Smooth muscle cell (in vitro differentiated cells): ENCODE measurements around the gene PPARA. TPM values are rescaled to one million over a fixed set of nuclear protein-coding genes. Genes with fewer than 3 reads are reported as not detected.

Source experiments
- DNase-seq: peaks from one replicate; lab custom pipeline; 2025; ENCODE audit not compliant: unreplicated experiment; lab: John Stamatoyannopoulos, UW
- H2AFZ ChIP-seq: fragments of 200-600 bp; sonication (generic); 2 replicates; pipeline ENCODE4 v1.6.0; 2016; ENCODE audit warnings: antibody characterized with exemption, low read depth, mild to moderate bottlenecking
- H3F3A ChIP-seq: fragments of 200-600 bp; sonication (generic); 2 replicates; pipeline ENCODE4 v1.6.0; 2017; ENCODE audit warnings: antibody characterized with exemption, low read depth
- H3K27ac ChIP-seq: fragments of 200-600 bp; sonication (generic); 2 replicates; pipeline ENCODE4 v1.5.1; 2016; ENCODE audit warnings: low read depth, mild to moderate bottlenecking
- H3K27me3 ChIP-seq: fragments of 200-600 bp; sonication (generic); 2 replicates; pipeline ENCODE4 v1.6.1; 2016; ENCODE audit warnings: low read depth, mild to moderate bottlenecking
- H3K36me3 ChIP-seq: fragments of 200-600 bp; sonication (generic); 2 replicates; pipeline ENCODE4 v1.5.1; 2016; ENCODE audit warnings: low read depth
- H3K4me1 ChIP-seq: fragments of 200-600 bp; sonication (generic); 2 replicates; pipeline ENCODE4 v1.5.1; 2016; ENCODE audit warnings: low read depth
- H3K4me2 ChIP-seq: fragments of 200-600 bp; sonication (generic); 2 replicates; pipeline ENCODE4 v1.6.0; 2016; ENCODE audit warnings: mild to moderate bottlenecking
- H3K4me3 ChIP-seq: fragments of 200-600 bp; sonication (generic); 2 replicates; pipeline ENCODE4 v1.5.1; 2016; ENCODE audit warnings: mild to moderate bottlenecking
- H3K79me2 ChIP-seq: fragments of 200-600 bp; sonication (generic); 2 replicates; pipeline ENCODE4 v1.6.0; 2016; ENCODE audit warnings: low read depth, mild to moderate bottlenecking
- H3K9ac ChIP-seq: fragments of 200-600 bp; sonication (generic); 2 replicates; pipeline ENCODE4 v1.6.0; 2016; ENCODE audit warnings: low read depth
- H3K9me3 ChIP-seq: fragments of 200-600 bp; sonication (generic); replicated peaks from 2 replicates; pipeline ENCODE4 v1.5.1; 2016; ENCODE audit warnings: low read depth
- H4K20me1 ChIP-seq: fragments of 200-600 bp; sonication (generic); 2 replicates; pipeline ENCODE4 v1.6.0; 2016; ENCODE audit warnings: low read depth
- CTCF ChIP-seq: fragments of 200-600 bp; sonication (generic); IDR thresholded peaks from 2 replicates; pipeline ENCODE4 v1.5.1; 2017; ENCODE audit warnings: borderline replicate concordance, mild to moderate bottlenecking, antibody characterized with exemption; ENCODE audit not compliant: insufficient read depth, poor library complexity, severe bottlenecking
- WGBS: methylation state at CpG from one replicate; pipeline ENCODE4 v1.1.7; 2016; ENCODE audit warnings: low lambda C conversion rate; 5-methylcytosine and 5-hydroxymethylcytosine counted together
- polyA plus RNA-seq: library from polyadenylated mRNA; unstranded; fragments of >200 nt; fragmentation: Nextera tagmentation; extraction: Ambion mirVana; gene quantifications from 2 replicates; pipeline ENCODE4 v1.2.1, GENCODE V29; 2016
- total RNA-seq: library from RNA; depleted of rRNA; stranded (reverse); fragments of >200 nt; gene quantifications from 2 replicates; pipeline ENCODE4 v1.2.3, GENCODE V29; 2014

The PPARA gene
- total and polyA plus RNA-seq, 2 experiments from 2014 or later, result 9.2 to 18.0 TPM

GRCh38 chr22:46272762-46273431, 122.6 kb downstream of the PPARA start:
- no peak for DNase-seq
- WGBS, result 98% methylated on average over 12 of the region's 12 CpGs
- no peak overlapping the region for H3K4me2 ChIP-seq
- no peaks in the 10 kb centered on the region for H3K79me2 ChIP-seq
- peaks cover 3% of the 10 kb centered on the region for H3K4me1 ChIP-seq
- H4K20me1 ChIP-seq, result no peaks in the 10 kb centered on the region
- no peaks in the 10 kb centered on the region for H3K27me3 ChIP-seq
- H3K9me3 ChIP-seq, result no peaks in the 10 kb centered on the region
- peaks cover 13% of the 10 kb centered on the region for H3K36me3 ChIP-seq
- no peak overlapping the region for H3K27ac ChIP-seq
- no peak overlapping the region for H3K9ac ChIP-seq
- H3F3A ChIP-seq, result no peaks in the 10 kb centered on the region
- no peak overlapping the region for H2AFZ ChIP-seq
- H3K4me3 ChIP-seq, result no peak overlapping the region
- no peak for TF ChIP-seq CTCF

GRCh38 chr22:46273432-46274148, 123.3 kb downstream of the PPARA start:
- no peak overlapping the region for H3K27ac ChIP-seq
- 97% methylated on average over 12 of the region's 12 CpGs for WGBS
- H3K27me3 ChIP-seq, result no peaks in the 10 kb centered on the region
- no peak overlapping the region for H2AFZ ChIP-seq
- no peaks in the 10 kb centered on the region for H3K79me2 ChIP-seq
- no peaks in the 10 kb centered on the region for H4K20me1 ChIP-seq
- no peak overlapping the region for H3K4me3 ChIP-seq
- H3K36me3 ChIP-seq, result peaks cover 13% of the 10 kb centered on the region
- no peaks in the 10 kb centered on the region for H3F3A ChIP-seq
- DNase-seq, result no peak
- no peaks in the 10 kb centered on the region for H3K9me3 ChIP-seq
- H3K4me2 ChIP-seq, result no peak overlapping the region
- H3K9ac ChIP-seq, result no peak overlapping the region
- no peak for TF ChIP-seq CTCF
- H3K4me1 ChIP-seq, result no peaks in the 10 kb centered on the region

DNA sequence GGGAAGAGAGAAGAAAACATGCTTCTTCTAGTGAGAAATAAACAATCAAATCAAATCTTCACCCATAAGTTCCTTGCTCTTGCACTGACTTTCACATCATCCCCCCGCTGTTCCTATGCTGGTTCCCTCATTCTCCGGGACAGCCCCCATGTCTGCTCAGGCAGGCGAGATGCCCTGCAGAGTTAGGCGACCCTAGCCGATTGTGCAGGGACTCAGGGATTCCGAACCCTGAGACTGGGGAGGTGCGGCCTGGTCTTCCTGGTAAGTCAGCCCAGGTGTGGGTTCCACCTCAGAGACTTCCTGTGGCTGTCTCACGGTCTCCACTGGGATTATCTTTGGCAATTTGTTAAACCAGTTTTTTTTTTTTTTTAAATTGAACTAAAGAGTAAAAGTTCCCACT, 124.1 kb downstream of the PPARA start:
- Histone ChIP-seq H3F3A (no peaks in the 10 kb centered on the region), H3K9me3 (no peaks in the 10 kb centered on the region), H3K9ac (no peak overlapping the region), H4K20me1 (no peaks in the 10 kb centered on the region), H3K27ac (no peak overlapping the region), H3K79me2 (no peaks in the 10 kb centered on the region), H3K4me1 (no peaks in the 10 kb centered on the region), H3K4me3 (no peak overlapping the region), H3K36me3 (peaks cover 13% of the 10 kb centered on the region), H3K27me3 (no peaks in the 10 kb centered on the region), H2AFZ (no peak overlapping the region), H3K4me2 (no peak overlapping the region)
- 98% methylated on average over 8 of the region's 8 CpGs for WGBS
- no peak for DNase-seq
- TF ChIP-seq CTCF, result no peak
